Neural progenitor cell (in vitro differentiated cells): Measurements from ENCODE around the gene TIGD7. TPM values are rescaled to one million over a fixed set of nuclear protein-coding genes. Genes with fewer than 3 reads are reported as not detected.

ENCODE experiments used
- DNase-seq: peaks from one replicate; pipeline ENCODE4 v3.0.0-alpha.2; 2016; ENCODE audit warnings: low spot score
- H2AFZ ChIP-seq: fragments of 200-600 bp; sonication (generic); replicated peaks from 2 replicates; pipeline ENCODE4 v1.6.1; 2016; ENCODE audit warnings: antibody characterized with exemption
- H3F3A ChIP-seq: fragments of 200-600 bp; sonication (generic); 2 replicates; pipeline ENCODE4 v1.6.1; 2016; ENCODE audit warnings: antibody characterized with exemption, low read depth
- H3K27ac ChIP-seq: fragments of 200-600 bp; sonication (generic); 2 replicates; pipeline ENCODE4 v1.5.1; 2016; ENCODE audit warnings: mild to moderate bottlenecking
- H3K27me3 ChIP-seq: fragments of 200-600 bp; sonication (generic); 2 replicates; pipeline ENCODE4 v1.6.1; 2016; ENCODE audit warnings: mild to moderate bottlenecking, moderate library complexity
- H3K36me3 ChIP-seq: fragments of 200-600 bp; sonication (generic); 2 replicates; pipeline ENCODE4 v1.5.1; 2016
- H3K4me1 ChIP-seq: fragments of 200-600 bp; sonication (generic); 2 replicates; pipeline ENCODE4 v1.6.1; 2016; ENCODE audit warnings: mixed run types
- H3K4me2 ChIP-seq: fragments of 200-600 bp; sonication (generic); 2 replicates; pipeline ENCODE4 v1.6.1; 2016
- H3K4me3 ChIP-seq: fragments of 200-600 bp; sonication (generic); 2 replicates; pipeline ENCODE4 v1.5.1; 2016
- H3K79me2 ChIP-seq: fragments of 200-600 bp; sonication (generic); 2 replicates; pipeline ENCODE4 v1.6.1; 2016; ENCODE audit warnings: low read depth
- H3K9ac ChIP-seq: fragments of 200-600 bp; sonication (generic); 2 replicates; pipeline ENCODE4 v1.6.1; 2016
- H3K9me3 ChIP-seq: fragments of 200-600 bp; sonication (generic); 2 replicates; pipeline ENCODE4 v1.5.1; 2016; ENCODE audit warnings: low read depth
- H4K20me1 ChIP-seq: fragments of 200-600 bp; sonication (generic); 2 replicates; pipeline ENCODE4 v1.6.1; 2016; ENCODE audit warnings: low read depth
- H3K27ac Mint-ChIP-seq: 3 replicates; pipeline ENCODE4 v1.8.0; 2021; ENCODE audit warnings: mixed read lengths
- H3K27me3 Mint-ChIP-seq: 2 replicates; pipeline ENCODE4 v1.8.0; 2022; ENCODE audit warnings: low read depth, mild to moderate bottlenecking, inconsistent platforms, moderate library complexity, mixed read lengths; ENCODE audit not compliant: insufficient read depth
- H3K36me3 Mint-ChIP-seq: 3 replicates; pipeline ENCODE4 v1.8.0; 2021; ENCODE audit warnings: mixed read lengths
- H3K4me1 Mint-ChIP-seq: 3 replicates; pipeline ENCODE4 v1.8.0; 2021; ENCODE audit warnings: mixed read lengths
- H3K4me3 Mint-ChIP-seq: 3 replicates; pipeline ENCODE4 v1.8.0; 2021; ENCODE audit warnings: mild to moderate bottlenecking, moderate library complexity, mixed read lengths
- H3K9me3 Mint-ChIP-seq: 3 replicates; pipeline ENCODE4 v1.8.0; 2020; ENCODE audit warnings: mixed read lengths
- EZH2 ChIP-seq: fragments of 200-600 bp; sonication (generic); IDR thresholded peaks from 2 replicates; pipeline ENCODE4 v1.6.1; 2017; ENCODE audit warnings: antibody characterized with exemption, mild to moderate bottlenecking, moderate library complexity
- EZH2phosphoT487 ChIP-seq: fragments of 200-600 bp; sonication (generic); IDR thresholded peaks from 2 replicates; pipeline ENCODE4 v1.6.1; 2017; ENCODE audit warnings: antibody characterized with exemption
- total RNA-seq: library from RNA; depleted of rRNA; stranded (reverse); fragments of >200 nt; gene quantifications from 2 replicates; pipeline ENCODE4 v1.2.3, GENCODE V29; 2015; ENCODE audit warnings: low replicate concordance
- TF ChIP-seq, protein P1 (sequence below): fragments of 200-600 bp; sonication (generic); IDR thresholded peaks from 2 replicates; pipeline ENCODE4 v1.5.1; 2017; ENCODE audit warnings: antibody characterized with exemption, mild to moderate bottlenecking

The TIGD7 gene
- total RNA-seq, 1 donor from 2014 or later, result 10.6 TPM

- no peak overlapping the region for H2AFZ ChIP-seq
- H3K9me3 ChIP-seq, result peaks cover 14% of the 10 kb centered on the region
- H3K9me3 Mint-ChIP-seq, result peaks cover 79% of the 10 kb centered on the region
- H3K36me3 Mint-ChIP-seq, result peaks cover 78% of the 10 kb centered on the region
- H3F3A ChIP-seq, result no peaks in the 10 kb centered on the region
- H4K20me1 ChIP-seq, result no peaks in the 10 kb centered on the region
- peaks cover 16% of the 10 kb centered on the region for H3K36me3 ChIP-seq
- H3K4me3 Mint-ChIP-seq, result no peak overlapping the region
- H3K27me3 ChIP-seq, result no peaks in the 10 kb centered on the region
- no peaks in the 10 kb centered on the region for H3K27me3 Mint-ChIP-seq
- no peak overlapping the region for H3K27ac ChIP-seq
- DNase-seq, result no peak
- H3K4me2 ChIP-seq, result no peak overlapping the region
- no peak overlapping the region for H3K9ac ChIP-seq
- H3K4me3 ChIP-seq, result no peak overlapping the region
- no peaks in the 10 kb centered on the region for H3K79me2 ChIP-seq
- H3K4me1 ChIP-seq, result no peaks in the 10 kb centered on the region
- H3K4me1 Mint-ChIP-seq, result no peaks in the 10 kb centered on the region
- H3K27ac Mint-ChIP-seq, result no peak overlapping the region
- TF ChIP-seq, protein P1, sequence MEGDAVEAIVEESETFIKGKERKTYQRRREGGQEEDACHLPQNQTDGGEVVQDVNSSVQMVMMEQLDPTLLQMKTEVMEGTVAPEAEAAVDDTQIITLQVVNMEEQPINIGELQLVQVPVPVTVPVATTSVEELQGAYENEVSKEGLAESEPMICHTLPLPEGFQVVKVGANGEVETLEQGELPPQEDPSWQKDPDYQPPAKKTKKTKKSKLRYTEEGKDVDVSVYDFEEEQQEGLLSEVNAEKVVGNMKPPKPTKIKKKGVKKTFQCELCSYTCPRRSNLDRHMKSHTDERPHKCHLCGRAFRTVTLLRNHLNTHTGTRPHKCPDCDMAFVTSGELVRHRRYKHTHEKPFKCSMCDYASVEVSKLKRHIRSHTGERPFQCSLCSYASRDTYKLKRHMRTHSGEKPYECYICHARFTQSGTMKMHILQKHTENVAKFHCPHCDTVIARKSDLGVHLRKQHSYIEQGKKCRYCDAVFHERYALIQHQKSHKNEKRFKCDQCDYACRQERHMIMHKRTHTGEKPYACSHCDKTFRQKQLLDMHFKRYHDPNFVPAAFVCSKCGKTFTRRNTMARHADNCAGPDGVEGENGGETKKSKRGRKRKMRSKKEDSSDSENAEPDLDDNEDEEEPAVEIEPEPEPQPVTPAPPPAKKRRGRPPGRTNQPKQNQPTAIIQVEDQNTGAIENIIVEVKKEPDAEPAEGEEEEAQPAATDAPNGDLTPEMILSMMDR, result no peak
- TF ChIP-seq EZH2, result no peak
- TF ChIP-seq EZH2phosphoT487, result no peak
These were observed 9.4 kb downstream of the TIGD7 start for GRCh38 chr16:3295783-3296182.

DNA sequence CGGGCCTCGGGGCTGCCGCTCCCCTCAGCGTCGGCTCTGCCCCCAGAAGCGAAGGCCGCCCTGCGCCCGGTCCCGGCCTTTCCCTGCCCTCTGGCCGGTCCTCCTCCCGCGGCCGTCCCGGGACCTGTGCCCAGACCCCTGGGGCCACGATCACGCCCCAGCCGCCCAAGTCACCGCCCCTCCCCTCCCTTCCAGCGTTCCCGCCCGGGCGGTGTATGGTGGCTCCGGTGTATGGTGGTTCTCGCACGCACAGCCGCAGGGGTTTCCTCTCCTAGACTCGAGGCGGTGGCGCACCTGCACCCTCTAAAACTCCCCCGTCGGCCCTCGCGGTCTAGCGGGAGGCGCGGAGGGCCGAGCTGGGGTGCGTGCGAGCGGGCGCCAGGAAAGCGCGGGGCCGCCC, 10.0 kb downstream of the TIGD7 start:
- Histone ChIP-seq H3K79me2 (peaks cover 4% of the 10 kb centered on the region), H3K4me3 (no peak overlapping the region)

DNA sequence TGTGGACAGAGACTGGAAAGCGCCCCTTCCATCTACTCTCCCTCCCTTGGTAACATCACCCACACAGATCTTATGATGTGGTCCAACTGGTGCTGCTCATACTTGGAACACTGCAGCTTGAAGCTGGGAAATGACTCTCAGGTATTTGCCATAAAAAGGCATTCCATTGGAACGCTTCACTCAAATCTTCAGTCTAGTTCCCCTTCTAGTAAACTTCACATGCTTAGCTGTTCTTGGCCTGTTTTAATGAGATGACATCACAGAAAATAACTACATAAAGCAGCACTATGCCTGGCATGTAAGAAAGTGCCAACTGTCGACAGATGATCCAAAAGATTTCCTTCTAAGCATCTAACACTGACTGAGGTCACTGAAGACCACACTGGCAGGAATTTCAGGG, 12.6 kb downstream of the TIGD7 start:
- Histone ChIP-seq H3K79me2 (peaks cover 10% of the 10 kb centered on the region), H3K36me3 (peaks cover 46% of the 10 kb centered on the region), H4K20me1 (no peaks in the 10 kb centered on the region), H3K4me1 (no peaks in the 10 kb centered on the region), H3K4me2 (no peak overlapping the region), H2AFZ (no peak overlapping the region), H3K27ac (no peak overlapping the region), H3K4me3 (no peak overlapping the region), H3K9me3 (peaks cover 34% of the 10 kb centered on the region), H3K9ac (no peak overlapping the region), H3F3A (no peaks in the 10 kb centered on the region), H3K27me3 (no peaks in the 10 kb centered on the region)
- Mint-ChIP-seq H3K9me3 (peaks cover 80% of the 10 kb centered on the region), H3K4me1 (no peaks in the 10 kb centered on the region), H3K27ac (no peak overlapping the region), H3K4me3 (no peak overlapping the region), H3K36me3 (peaks cover 79% of the 10 kb centered on the region), H3K27me3 (no peaks in the 10 kb centered on the region)
- no peak for DNase-seq
- no peak for TF ChIP-seq EZH2
- TF ChIP-seq, protein P1, result no peak
- no peak for TF ChIP-seq EZH2phosphoT487

More for the DNA sequence above, 10.0 kb downstream of the TIGD7 start:
- TF ChIP-seq, protein P1, result no peak
- no peak for TF ChIP-seq EZH2phosphoT487
- Histone ChIP-seq H3K9ac (no peak overlapping the region), H3K9me3 (peaks cover 19% of the 10 kb centered on the region), H3K4me1 (no peaks in the 10 kb centered on the region), H3K27ac (no peak overlapping the region), H3K36me3 (peaks cover 22% of the 10 kb centered on the region), H3F3A (no peaks in the 10 kb centered on the region), H3K4me2 (no peak overlapping the region), H4K20me1 (no peaks in the 10 kb centered on the region), H3K27me3 (no peaks in the 10 kb centered on the region), H2AFZ (no peak overlapping the region)
- Mint-ChIP-seq H3K9me3 (peaks cover 79% of the 10 kb centered on the region), H3K4me1 (no peaks in the 10 kb centered on the region), H3K27ac (no peak overlapping the region), H3K27me3 (no peaks in the 10 kb centered on the region), H3K4me3 (no peak overlapping the region), H3K36me3 (peaks cover 78% of the 10 kb centered on the region)
- no peak for DNase-seq
